Measurements from ENCODE around the gene CPA2. TPM values are rescaled to one million over a fixed set of nuclear protein-coding genes. Genes with fewer than 3 reads are reported as not detected.

CPA2 gene
- 85.0 and 107 TPM in 2 replicates for total RNA-seq
- long read RNA-seq, transcript CPA2-201 (11 exons, 1,366 nt) = major isoform, 308 of 344 reads
- long read RNA-seq, partial matches to known transcripts = 12 of 344 reads
- long read RNA-seq, other reads (novel, unspliced or antisense) = 23 of 344 reads

DNA sequence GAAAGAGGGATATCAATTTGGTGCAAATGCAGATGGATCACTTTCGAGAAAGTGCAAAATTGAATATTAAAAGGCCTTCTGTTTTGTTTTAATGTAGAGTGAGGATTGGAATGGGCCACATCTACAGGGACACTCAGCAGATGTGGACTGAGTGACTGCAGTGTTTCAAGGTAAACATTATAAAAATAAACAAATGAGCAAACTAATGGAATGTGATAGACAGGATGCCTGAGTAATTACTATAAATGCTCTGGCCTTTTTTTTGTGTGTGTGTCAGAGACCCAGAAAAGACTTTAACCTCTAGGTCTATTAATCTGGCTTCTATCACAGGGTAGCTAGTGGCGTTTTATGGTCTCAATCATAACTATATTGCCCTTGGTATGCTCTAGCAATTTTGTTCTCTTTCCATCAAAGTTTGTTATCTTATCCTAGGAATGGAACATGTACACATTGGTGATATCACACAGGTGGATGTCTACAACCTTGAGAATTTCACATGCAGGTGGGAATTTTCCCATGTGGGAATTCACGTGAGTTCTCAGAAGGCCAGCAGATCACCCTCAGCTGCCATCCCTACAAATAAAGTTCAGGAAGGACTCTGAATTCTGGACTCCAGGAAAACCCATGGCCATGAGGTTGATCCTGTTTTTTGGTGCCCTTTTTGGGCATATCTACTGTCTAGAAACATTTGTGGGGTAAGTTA is at the start of gene CPA2:
CPA2 (plus strand) TSS at position 606 of the 703 bp plus-strand sequence; CDS start at position 625, 19 bp downstream.
- peaks cover 58% of the 10 kb centered on the region for H3K4me1 Mint-ChIP-seq (ENCODE audit: low read depth)
- H3K4me3 Mint-ChIP-seq (ENCODE audit: low read depth) = peak within 1 kb of the TSS; percentile 66
- H3K9me3 Mint-ChIP-seq (ENCODE audit: low read depth) = no peaks in the 10 kb centered on the region
- DNase-seq (ENCODE audit: low spot score, unreplicated experiment) = no peak
- TF ChIP-seq, protein P1, sequence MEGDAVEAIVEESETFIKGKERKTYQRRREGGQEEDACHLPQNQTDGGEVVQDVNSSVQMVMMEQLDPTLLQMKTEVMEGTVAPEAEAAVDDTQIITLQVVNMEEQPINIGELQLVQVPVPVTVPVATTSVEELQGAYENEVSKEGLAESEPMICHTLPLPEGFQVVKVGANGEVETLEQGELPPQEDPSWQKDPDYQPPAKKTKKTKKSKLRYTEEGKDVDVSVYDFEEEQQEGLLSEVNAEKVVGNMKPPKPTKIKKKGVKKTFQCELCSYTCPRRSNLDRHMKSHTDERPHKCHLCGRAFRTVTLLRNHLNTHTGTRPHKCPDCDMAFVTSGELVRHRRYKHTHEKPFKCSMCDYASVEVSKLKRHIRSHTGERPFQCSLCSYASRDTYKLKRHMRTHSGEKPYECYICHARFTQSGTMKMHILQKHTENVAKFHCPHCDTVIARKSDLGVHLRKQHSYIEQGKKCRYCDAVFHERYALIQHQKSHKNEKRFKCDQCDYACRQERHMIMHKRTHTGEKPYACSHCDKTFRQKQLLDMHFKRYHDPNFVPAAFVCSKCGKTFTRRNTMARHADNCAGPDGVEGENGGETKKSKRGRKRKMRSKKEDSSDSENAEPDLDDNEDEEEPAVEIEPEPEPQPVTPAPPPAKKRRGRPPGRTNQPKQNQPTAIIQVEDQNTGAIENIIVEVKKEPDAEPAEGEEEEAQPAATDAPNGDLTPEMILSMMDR (IDR thresholded peaks at IDR 0.05; ENCODE audit: unreplicated experiment) = no peak
- H3K36me3 Mint-ChIP-seq (ENCODE audit: insufficient read depth) = peaks cover 3% of the 10 kb centered on the region
- no peaks in the 10 kb centered on the region for H3K27me3 Mint-ChIP-seq
- peak within 1 kb of the TSS; percentile 39 for H3K27ac Mint-ChIP-seq

DNA sequence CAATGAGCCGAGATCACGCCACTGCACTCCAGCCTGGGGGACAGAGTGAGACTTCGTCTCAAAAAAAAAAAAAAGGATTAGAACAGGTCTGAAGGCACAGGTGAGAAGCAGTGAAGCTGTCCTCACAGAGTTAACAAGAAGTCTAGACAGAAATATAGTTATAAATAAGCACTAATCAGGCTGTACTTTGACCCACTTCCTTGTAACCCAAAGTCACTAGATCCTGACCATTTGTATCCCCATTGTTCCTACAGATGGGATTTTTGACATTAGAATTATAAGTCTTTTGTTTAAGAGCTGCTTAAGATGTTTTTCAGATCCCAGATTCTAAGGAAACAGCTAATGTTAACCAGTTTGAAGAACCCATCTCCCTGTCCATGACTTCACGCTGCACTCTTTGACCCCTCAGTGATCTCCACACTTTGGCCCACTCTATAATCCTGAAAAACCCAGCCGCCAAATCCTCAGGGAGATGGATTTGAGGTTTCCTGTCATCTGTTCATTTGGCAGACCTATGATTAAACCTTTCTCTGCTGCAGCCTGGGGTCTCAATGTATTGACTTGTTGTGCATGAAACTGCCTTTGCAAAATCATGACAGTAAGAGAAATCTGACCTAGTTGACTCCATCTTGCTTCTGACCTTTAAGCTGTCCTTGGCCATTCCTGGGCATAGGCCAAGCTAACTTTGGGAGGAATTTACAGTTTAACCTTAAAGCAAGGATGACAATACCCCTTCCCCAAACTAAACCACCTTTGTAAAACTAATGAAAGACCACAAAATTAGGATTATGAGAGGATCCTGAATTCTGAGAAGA is 47.6 kb upstream of the CPA2 start:
- no peak overlapping the region for H3K4me3 Mint-ChIP-seq (ENCODE audit: low read depth)
- no peaks in the 10 kb centered on the region for H3K9me3 Mint-ChIP-seq (ENCODE audit: low read depth)
- H3K4me1 Mint-ChIP-seq (ENCODE audit: low read depth) = peaks cover 11% of the 10 kb centered on the region
- no peaks in the 10 kb centered on the region for H3K36me3 Mint-ChIP-seq (ENCODE audit: insufficient read depth)
- peak overlapping the region; percentile 23 for H3K27ac Mint-ChIP-seq
- DNase-seq (ENCODE audit: low spot score, unreplicated experiment) = no peak
- H3K27me3 Mint-ChIP-seq = no peaks in the 10 kb centered on the region
- TF ChIP-seq, protein P1 (IDR thresholded peaks at IDR 0.05; ENCODE audit: unreplicated experiment) = no peak

DNA sequence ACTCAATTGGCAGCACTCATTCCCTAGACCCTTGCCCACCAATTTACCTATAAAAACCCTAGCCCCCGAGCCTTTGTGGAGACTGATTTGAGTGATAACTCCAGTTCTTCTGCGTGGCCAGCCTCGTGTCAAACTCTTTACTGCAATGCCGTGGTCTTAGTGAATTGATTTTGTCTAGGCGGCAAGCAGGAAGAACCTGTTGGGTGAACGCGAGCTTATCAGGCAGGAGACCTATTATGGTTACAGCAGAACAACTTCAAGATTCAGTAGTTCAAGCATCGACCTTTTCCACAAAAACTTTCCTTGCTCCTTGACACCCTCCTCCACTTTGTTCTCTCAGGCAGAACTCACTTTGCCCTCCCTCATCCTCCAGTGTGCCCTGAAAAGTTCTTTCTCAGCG is 46.8 kb upstream of the CPA2 start:
- H3K27me3 Mint-ChIP-seq = no peaks in the 10 kb centered on the region

DNA sequence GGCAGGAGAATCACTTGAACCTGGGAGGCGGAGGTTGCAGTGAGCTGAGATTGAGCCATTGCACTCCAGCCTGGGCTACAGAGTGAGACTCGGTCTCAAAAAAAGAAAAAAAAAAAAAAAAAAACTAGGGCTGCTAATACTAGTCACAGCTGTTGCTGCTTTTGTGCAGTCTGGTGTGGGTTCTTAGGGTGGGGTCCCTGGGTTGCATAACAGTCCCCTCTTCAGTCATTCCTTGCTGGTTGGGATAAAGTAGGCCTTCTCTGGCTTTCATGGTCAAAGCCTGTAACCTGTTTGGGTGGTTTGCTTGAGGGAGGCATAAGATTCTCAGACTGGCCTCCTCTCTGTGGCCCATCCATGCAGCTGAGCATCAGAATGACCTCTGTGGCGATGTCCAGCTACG is 44.9 kb upstream of the CPA2 start:
- Mint-ChIP-seq H3K27me3 (no peaks in the 10 kb centered on the region), H3K27ac (no peak overlapping the region), H3K36me3 (ENCODE audit: insufficient read depth) (no peaks in the 10 kb centered on the region), H3K4me1 (ENCODE audit: low read depth) (peaks cover 11% of the 10 kb centered on the region), H3K4me3 (ENCODE audit: low read depth) (no peak overlapping the region), H3K9me3 (ENCODE audit: low read depth) (peaks cover 3% of the 10 kb centered on the region)
- DNase-seq (ENCODE audit: low spot score, unreplicated experiment) = no peak
- TF ChIP-seq, protein P1 (IDR thresholded peaks at IDR 0.05; ENCODE audit: unreplicated experiment) = no peak

More for the DNA sequence above, 46.8 kb upstream of the CPA2 start:
- Mint-ChIP-seq H3K9me3 (ENCODE audit: low read depth) (no peaks in the 10 kb centered on the region), H3K4me1 (ENCODE audit: low read depth) (peaks cover 11% of the 10 kb centered on the region), H3K27ac (peak overlapping the region; percentile 57), H3K36me3 (ENCODE audit: insufficient read depth) (no peaks in the 10 kb centered on the region), H3K4me3 (ENCODE audit: low read depth) (no peak overlapping the region)
- TF ChIP-seq, protein P1 (IDR thresholded peaks at IDR 0.05; ENCODE audit: unreplicated experiment) = no peak
- no peak for DNase-seq (ENCODE audit: low spot score, unreplicated experiment)

GRCh38 chr7:130223646-130224045 is 43.0 kb upstream of the CPA2 start:
- TF ChIP-seq, protein P1 (IDR thresholded peaks at IDR 0.05; ENCODE audit: unreplicated experiment) = no peak
- H3K27me3 Mint-ChIP-seq = no peaks in the 10 kb centered on the region
- H3K36me3 Mint-ChIP-seq (ENCODE audit: insufficient read depth) = no peaks in the 10 kb centered on the region
- H3K9me3 Mint-ChIP-seq (ENCODE audit: low read depth) = peaks cover 3% of the 10 kb centered on the region
- DNase-seq (ENCODE audit: low spot score, unreplicated experiment) = no peak
- H3K27ac Mint-ChIP-seq = no peak overlapping the region
- H3K4me1 Mint-ChIP-seq (ENCODE audit: low read depth) = peaks cover 17% of the 10 kb centered on the region
- no peak overlapping the region for H3K4me3 Mint-ChIP-seq (ENCODE audit: low read depth)

Measured in progenitor cell of endocrine pancreas (in vitro differentiated cells).